ENCODE data around the gene EXOSC5. TPM values are rescaled to one million over a fixed set of nuclear protein-coding genes. Genes with fewer than 3 reads are reported as not detected.
A peak's percentile ranks its signal among the peaks of the same experiment; 100 is the strongest.

EXOSC5 gene
- total and polyA plus RNA-seq, 10 of the 15 experiments (the other 5 are each of a cell fraction or from before 2014, with no cell fraction given), result 15.8 to 123 (median 52.7) TPM

DNA sequence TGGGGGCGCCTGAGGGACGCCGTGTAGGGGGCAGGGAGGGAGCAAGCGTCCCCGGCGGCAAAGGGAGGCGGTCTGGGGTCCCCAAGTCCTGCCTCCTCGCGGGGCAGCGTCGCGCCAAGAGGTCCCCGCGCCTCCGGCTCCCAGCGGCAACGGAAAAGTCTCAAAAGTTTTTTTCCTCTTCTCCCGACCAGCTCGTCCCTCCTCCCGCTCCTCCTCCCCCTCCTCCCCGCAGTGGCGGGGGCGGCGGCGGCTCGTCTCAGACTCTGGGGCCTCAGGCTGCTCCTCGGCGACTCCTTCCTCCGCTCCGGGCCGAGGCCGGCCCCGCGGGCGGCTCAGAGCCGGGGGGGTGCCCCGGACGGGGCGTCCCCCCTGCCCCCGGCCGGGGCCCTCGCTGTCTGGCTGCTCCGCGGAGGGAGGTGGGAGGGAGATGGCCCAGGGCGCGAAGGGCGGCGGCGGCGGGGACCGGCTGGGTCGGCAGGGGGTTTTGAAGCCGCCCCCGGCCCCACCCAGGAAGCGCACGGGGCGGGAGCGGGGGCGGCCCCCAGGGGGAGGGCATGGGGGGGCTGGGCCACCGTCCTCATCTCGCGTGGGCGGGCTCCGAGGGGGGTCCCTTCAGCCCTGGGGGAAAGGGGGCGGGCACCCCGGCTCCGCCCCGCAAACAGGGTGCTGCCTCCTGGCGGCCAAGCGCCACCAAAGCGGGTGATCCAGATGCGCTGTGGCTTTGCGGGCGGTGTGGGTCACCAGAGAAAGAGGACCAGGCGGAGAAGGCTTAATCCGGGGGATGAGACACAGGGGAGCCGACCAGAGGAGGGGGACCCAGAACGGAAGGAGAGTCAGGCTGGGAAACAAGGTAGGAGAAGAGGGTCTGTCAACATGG lies 43.5 kb downstream of the EXOSC5 start, which contains the start of gene TGFB1:
Gene TGFB1 (minus strand): TSS at position 457 of the 877 bp plus-strand sequence. CDS start 878 bp downstream, outside the sequence.
- peak within 1 kb of the TSS; percentile 87 for H3K9ac ChIP-seq (ENCODE audit: control insufficient read depth, insufficient read depth, low read length)
- peak within 1 kb of the TSS; percentile 89 for H3K4me3 ChIP-seq
- POLR2A ChIA-PET, result interaction anchor here (1.0 to 3.2 kb wide), 4 partner anchors 11 to 90 kb away, joined by 4 to 46 read pairs (median 8); partner anchors contain the start of gene B9D2
- H2AFZ ChIP-seq (ENCODE audit: control insufficient read depth, low read depth, low read length), result no peak within 1 kb of the TSS; the same call in 1 of the 2 replicates
- CTCF ChIA-PET, result interaction anchor here (1.5 to 6.4 kb wide), 5 partner anchors 11 to 90 kb away, joined by 3 to 91 read pairs (median 19); partner anchors contain the start of genes B9D2, CCDC97 and HNRNPUL1
- in situ Hi-C loops (cut with MboI), result no loop called here
- H3K79me2 ChIP-seq (ENCODE audit: control insufficient read depth, insufficient read depth, low read length), result peaks cover 47% of the 10 kb centered on the region
- H3K4me1 ChIP-seq (ENCODE audit: control insufficient read depth, insufficient read depth, low read length), result peaks cover 16% of the 10 kb centered on the region
- DNase-seq (ENCODE audit: low read depth, low spot score), result peak; percentile 62
- peak; percentile 64 for ATAC-seq
- TSS peak; percentile 88 for BruUV-seq (replicated peaks)
- no peaks in the 10 kb centered on the region for H3K9me3 ChIP-seq (replicated peaks; ENCODE audit: control insufficient read depth, insufficient read depth, low read length)
- H3K27ac ChIP-seq (ENCODE audit: control insufficient read depth, insufficient read depth), result peak within 1 kb of the TSS; percentile 84
- RAD21 ChIA-PET (ENCODE audit: unreplicated experiment), result interaction anchor here (0.9 to 3.4 kb wide), 7 partner anchors 11 to 150 kb away, joined by 3 to 41 read pairs (median 6); partner anchors contain the start of genes B9D2 and DMAC2
- intact Hi-C loops (cut with micrococcal nuclease; ENCODE audit: unreplicated experiment), result loop anchor here (2.0 to 5.0 kb wide), 4 partner anchors 41 to 184 kb away; partner anchors contain the start of gene CCDC97
- H3K36me3 ChIP-seq (ENCODE audit: control insufficient read depth in 2 of 2, insufficient read depth in 2 of 2, low read length in 1 of 2), result no peaks in the 10 kb centered on the region; a peak in 1 of 4 replicates
- SMC1A ChIA-PET (ENCODE audit: uncharacterized antibody, unreplicated experiment), result interaction anchor here (3.1 kb wide), 1 partner anchor 90 kb away, joined by 14 read pairs; the partner anchor contains the start of gene HNRNPUL1
- 1% methylated on average over 60 of the region's 78 CpGs for WGBS (ENCODE audit: insufficient coverage, insufficient replicate concordance, low lambda C conversion rate, missing lambda C conversion rate)
- H3K27me3 ChIP-seq (replicated peaks in 1 of 2; ENCODE audit: control insufficient read depth in 2 of 2, insufficient read depth in 2 of 2, low read length in 1 of 2), result no peaks in the 10 kb centered on the region
- H3K4me2 ChIP-seq (ENCODE audit: control insufficient read depth, insufficient read depth), result peak within 1 kb of the TSS; percentile 78
- no peak for FAIRE-seq
- H4K20me1 ChIP-seq (ENCODE audit: control insufficient read depth, insufficient read depth), result 0 out of 2 replicates have a peak, but pooled peaks cover 2% of the 10 kb centered on the region
- TF ChIP-seq POLR2A (IDR thresholded peaks at IDR 0.05; ENCODE audit: low read depth, low read length) (peak; percentile 90), YBX1 (IDR thresholded peaks at IDR 0.05) (no peak), BACH1 (IDR thresholded peaks at IDR 0.05; ENCODE audit: borderline replicate concordance) (peak; percentile 64), YY1 (IDR thresholded peaks at IDR 0.05; ENCODE audit: low read depth, low read length) (peak; percentile 66), EGR1 (IDR thresholded peaks at IDR 0.05; ENCODE audit: borderline replicate concordance in 1 of 2, low read depth in 2 of 2, low read length in 2 of 2) (peak; percentile 38 to 99), NR2C2 (IDR thresholded peaks at IDR 0.05; ENCODE audit: borderline replicate concordance, control insufficient read depth, insufficient read length, low read depth) (no peak), NR2F1 (conservative IDR thresholded peaks at IDR 0.05) (peak; percentile 65), LARP7 (IDR thresholded peaks at IDR 0.05) (peak; percentile 88), KDM1A (IDR thresholded peaks at IDR 0.05; ENCODE audit: borderline replicate concordance) (no peak), TCF3 (IDR thresholded peaks at IDR 0.05; ENCODE audit: borderline replicate concordance, insufficient read depth, low read depth, low read length) (peak; percentile 62; the same call in 1 of the 2 replicates), RELA (IDR thresholded peaks at IDR 0.05; ENCODE audit: borderline replicate concordance, partially characterized antibody) (no peak), CHD2 (IDR thresholded peaks at IDR 0.05; ENCODE audit: borderline replicate concordance, low read depth, low read length) (peak; percentile 72), RCOR1 (conservative IDR thresholded peaks at IDR 0.05; ENCODE audit: low read depth, low read length) (no peak), SMAD5 (IDR thresholded peaks at IDR 0.05; ENCODE audit: low read depth) (0 out of 2 replicates have a peak, but pooled peaks have one; percentile 8), MXI1 (IDR thresholded peaks at IDR 0.05; ENCODE audit: low read depth, low read length) (peak; percentile 18; the same call in 1 of the 2 replicates), TBL1XR1 (IDR thresholded peaks at IDR 0.05; ENCODE audit: low read depth, low read length) (0 out of 2 replicates have a peak, but pooled peaks have one; percentile 31)
- TF ChIP-seq, protein P1, sequence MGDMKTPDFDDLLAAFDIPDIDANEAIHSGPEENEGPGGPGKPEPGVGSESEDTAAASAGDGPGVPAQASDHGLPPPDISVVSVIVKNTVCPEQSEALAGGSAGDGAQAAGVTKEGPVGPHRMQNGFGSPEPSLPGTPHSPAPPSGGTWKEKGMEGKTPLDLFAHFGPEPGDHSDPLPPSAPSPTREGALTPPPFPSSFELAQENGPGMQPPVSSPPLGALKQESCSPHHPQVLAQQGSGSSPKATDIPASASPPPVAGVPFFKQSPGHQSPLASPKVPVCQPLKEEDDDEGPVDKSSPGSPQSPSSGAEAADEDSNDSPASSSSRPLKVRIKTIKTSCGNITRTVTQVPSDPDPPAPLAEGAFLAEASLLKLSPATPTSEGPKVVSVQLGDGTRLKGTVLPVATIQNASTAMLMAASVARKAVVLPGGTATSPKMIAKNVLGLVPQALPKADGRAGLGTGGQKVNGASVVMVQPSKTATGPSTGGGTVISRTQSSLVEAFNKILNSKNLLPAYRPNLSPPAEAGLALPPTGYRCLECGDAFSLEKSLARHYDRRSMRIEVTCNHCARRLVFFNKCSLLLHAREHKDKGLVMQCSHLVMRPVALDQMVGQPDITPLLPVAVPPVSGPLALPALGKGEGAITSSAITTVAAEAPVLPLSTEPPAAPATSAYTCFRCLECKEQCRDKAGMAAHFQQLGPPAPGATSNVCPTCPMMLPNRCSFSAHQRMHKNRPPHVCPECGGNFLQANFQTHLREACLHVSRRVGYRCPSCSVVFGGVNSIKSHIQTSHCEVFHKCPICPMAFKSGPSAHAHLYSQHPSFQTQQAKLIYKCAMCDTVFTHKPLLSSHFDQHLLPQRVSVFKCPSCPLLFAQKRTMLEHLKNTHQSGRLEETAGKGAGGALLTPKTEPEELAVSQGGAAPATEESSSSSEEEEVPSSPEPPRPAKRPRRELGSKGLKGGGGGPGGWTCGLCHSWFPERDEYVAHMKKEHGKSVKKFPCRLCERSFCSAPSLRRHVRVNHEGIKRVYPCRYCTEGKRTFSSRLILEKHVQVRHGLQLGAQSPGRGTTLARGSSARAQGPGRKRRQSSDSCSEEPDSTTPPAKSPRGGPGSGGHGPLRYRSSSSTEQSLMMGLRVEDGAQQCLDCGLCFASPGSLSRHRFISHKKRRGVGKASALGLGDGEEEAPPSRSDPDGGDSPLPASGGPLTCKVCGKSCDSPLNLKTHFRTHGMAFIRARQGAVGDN (IDR thresholded peaks at IDR 0.05), result peak; percentile 85
- TF ChIP-seq, protein P2, sequence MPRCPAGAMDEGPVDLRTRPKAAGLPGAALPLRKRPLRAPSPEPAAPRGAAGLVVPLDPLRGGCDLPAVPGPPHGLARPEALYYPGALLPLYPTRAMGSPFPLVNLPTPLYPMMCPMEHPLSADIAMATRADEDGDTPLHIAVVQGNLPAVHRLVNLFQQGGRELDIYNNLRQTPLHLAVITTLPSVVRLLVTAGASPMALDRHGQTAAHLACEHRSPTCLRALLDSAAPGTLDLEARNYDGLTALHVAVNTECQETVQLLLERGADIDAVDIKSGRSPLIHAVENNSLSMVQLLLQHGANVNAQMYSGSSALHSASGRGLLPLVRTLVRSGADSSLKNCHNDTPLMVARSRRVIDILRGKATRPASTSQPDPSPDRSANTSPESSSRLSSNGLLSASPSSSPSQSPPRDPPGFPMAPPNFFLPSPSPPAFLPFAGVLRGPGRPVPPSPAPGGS (IDR thresholded peaks at IDR 0.05; ENCODE audit: borderline replicate concordance, insufficient read depth, low read depth, low read length, poor library complexity, severe bottlenecking), result peak; percentile 52

All from GM12878 (cell line).